ENCODE measurements around the gene GTF3C2. TPM values are rescaled to one million over a fixed set of nuclear protein-coding genes. Genes with fewer than 3 reads are reported as not detected.

GTF3C2 gene
- total and polyA plus RNA-seq, 9 of the 15 experiments (the other 6 are each of a cell fraction or from before 2014, with no cell fraction given): 35.5 to 96.8 (median 53.0) TPM

DNA sequence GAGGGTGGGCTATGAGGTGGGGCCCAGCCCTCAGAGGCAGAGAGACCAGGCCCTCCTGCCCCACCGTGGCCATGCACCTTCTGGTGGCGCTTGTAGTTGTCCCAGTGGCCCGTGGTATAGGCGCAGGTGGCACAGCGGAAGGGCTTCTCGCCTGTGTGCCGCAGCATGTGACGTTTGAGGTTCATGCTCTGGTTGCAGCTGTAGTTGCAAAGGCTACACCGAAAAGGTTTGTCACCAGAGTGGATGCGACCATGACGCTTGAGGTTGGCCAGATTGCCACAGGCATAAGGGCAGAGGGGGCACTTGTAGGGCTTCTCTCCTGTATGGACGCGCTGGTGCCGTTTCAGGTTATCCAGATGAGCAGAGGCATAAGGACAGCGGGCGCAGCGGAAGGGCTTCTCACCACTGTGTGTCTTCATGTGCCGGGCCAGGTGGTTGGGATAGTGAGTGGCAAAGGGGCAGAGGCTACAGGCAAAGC, 21.1 kb upstream of the GTF3C2 start (continued):
- TF ChIP-seq, protein P1, sequence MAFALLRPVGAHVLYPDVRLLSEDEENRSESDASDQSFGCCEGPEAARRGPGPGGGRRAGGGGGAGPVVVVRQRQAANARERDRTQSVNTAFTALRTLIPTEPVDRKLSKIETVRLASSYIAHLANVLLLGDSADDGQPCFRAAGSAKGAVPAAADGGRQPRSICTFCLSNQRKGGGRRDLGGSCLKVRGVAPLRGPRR (CRISPR knock-in tag; IDR thresholded peaks at IDR 0.05): no peak
- peak; percentile 15; the same call in 1 of the 2 replicates for TF ChIP-seq SUPT5H (IDR thresholded peaks at IDR 0.05)
- TF ChIP-seq POLR2G (IDR thresholded peaks at IDR 0.05; ENCODE audit: low read depth, low read length): peak; percentile 71
- TF ChIP-seq, protein P2, sequence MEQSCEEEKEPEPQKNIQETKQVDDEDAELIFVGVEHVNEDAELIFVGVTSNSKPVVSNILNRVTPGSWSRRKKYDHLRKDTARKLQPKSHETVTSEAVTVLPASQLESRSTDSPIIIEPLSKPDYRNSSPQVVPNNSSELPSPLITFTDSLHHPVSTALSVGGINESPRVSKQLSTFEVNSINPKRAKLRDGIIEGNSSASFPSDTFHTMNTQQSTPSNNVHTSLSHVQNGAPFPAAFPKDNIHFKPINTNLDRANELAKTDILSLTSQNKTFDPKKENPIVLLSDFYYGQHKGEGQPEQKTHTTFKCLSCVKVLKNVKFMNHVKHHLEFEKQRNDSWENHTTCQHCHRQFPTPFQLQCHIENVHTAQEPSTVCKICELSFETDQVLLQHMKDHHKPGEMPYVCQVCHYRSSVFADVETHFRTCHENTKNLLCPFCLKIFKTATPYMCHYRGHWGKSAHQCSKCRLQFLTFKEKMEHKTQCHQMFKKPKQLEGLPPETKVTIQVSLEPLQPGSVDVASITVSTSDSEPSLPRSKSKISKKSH (CRISPR knock-in tag; IDR thresholded peaks at IDR 0.05): no peak
- no peak for TF ChIP-seq FOXK1 (CRISPR knock-in tag; IDR thresholded peaks at IDR 0.05; ENCODE audit: borderline replicate concordance)
- TF ChIP-seq ZNF212 (CRISPR knock-in tag; IDR thresholded peaks at IDR 0.05): no peak

DNA sequence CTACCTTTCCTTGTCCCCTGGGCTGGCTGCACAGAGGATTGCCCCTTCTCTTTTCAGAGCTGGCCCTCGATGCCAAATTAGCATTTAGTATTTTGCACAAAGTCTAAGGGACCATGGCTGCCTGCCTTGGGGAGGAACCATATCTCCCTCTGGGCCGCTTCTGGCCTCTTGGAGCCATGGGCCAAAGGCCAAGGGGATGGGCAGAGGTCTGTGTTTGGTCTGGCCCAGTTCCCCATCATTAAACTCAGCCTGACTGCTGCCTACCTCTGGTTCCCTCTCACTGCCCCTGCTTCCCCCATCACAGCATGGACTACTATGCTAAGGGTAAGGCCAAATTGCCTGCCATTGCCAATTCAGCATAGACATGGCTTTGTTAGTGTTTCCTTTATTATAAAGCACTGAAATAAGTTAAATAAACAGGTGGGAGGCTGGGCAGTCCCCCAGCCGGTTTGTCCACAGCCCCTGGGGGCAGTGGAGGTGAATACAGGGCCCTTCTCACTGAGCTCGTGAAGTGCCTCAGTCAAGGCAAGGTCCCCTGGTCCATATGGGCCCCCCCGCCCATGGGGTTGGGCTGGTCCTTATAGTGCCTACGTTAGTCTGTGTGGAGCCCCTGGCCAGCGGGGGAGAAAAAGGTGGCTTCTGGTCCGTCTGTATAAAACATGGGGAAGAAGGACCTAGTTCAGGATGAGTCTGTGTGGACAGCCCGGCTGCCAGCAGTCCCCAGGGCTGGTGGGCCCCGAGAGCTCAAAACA, 20.5 kb upstream of the GTF3C2 start:
- ChIA-PET CTCF (ENCODE audit: low intra/inter-chr PET ratio) (no interaction called here), POLR2A (no interaction called here)
- H3K9ac ChIP-seq (ENCODE audit: insufficient read depth in 1 of 2, low read depth in 2 of 2, low read length in 2 of 2): no peak overlapping the region
- no peak overlapping the region for H2AFZ ChIP-seq (ENCODE audit: low read depth, low read length)
- WGBS (ENCODE audit: insufficient coverage, low coverage, missing lambda C conversion rate): 68% methylated on average over 7 of the region's 10 CpGs
- intact Hi-C loops (cut with micrococcal nuclease): no loop called here
- no peaks in the 10 kb centered on the region for H3K9me3 ChIP-seq (replicated peaks; ENCODE audit: control insufficient read depth, insufficient read depth, low read depth, low read length)
- H3K79me2 ChIP-seq (ENCODE audit: control insufficient read depth, insufficient read depth, low read length): peaks cover 31% of the 10 kb centered on the region
- in situ Hi-C loops (cut with MboI): no loop called here
- H3K4me3 ChIP-seq: no peak overlapping the region
- no peaks in the 10 kb centered on the region for H3K9me1 ChIP-seq (ENCODE audit: control insufficient read depth, insufficient read depth, low read length)
- TF ChIP-seq, protein P3, sequence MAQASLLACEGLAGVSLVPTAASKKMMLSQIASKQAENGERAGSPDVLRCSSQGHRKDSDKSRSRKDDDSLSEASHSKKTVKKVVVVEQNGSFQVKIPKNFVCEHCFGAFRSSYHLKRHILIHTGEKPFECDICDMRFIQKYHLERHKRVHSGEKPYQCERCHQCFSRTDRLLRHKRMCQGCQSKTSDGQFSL (CRISPR knock-in tag; IDR thresholded peaks at IDR 0.05): peak; percentile 59; the same call in 1 of the 2 replicates
- TF ChIP-seq, protein P3 (tag; IDR thresholded peaks at IDR 0.05): no peak
- TF ChIP-seq POLR2AphosphoS2 (IDR thresholded peaks at IDR 0.05; ENCODE audit: low read length) (peak; percentile 78), POLR2A (conservative IDR thresholded peaks at IDR 0.05) (0 out of 2 replicates have a peak, but pooled peaks have one; percentile 14), SUPT5H (IDR thresholded peaks at IDR 0.05) (0 out of 2 replicates have a peak, but pooled peaks have one; percentile 27), ARHGAP35 (IDR thresholded peaks at IDR 0.05; ENCODE audit: partially characterized antibody) (no peak)
- TF ChIP-seq, protein P4, sequence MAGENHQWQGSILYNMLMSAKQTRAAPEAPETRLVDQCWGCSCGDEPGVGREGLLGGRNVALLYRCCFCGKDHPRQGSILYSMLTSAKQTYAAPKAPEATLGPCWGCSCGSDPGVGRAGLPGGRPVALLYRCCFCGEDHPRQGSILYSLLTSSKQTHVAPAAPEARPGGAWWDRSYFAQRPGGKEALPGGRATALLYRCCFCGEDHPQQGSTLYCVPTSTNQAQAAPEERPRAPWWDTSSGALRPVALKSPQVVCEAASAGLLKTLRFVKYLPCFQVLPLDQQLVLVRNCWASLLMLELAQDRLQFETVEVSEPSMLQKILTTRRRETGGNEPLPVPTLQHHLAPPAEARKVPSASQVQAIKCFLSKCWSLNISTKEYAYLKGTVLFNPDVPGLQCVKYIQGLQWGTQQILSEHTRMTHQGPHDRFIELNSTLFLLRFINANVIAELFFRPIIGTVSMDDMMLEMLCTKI (IDR thresholded peaks at IDR 0.05; ENCODE audit: partially characterized antibody): no peak
- H4K20me1 ChIP-seq (replicated peaks; ENCODE audit: control insufficient read depth, insufficient read depth, low read length): no peaks in the 10 kb centered on the region
- no TSS peak for BruUV-seq (replicated peaks)
- peaks cover 12 to 45% of the 10 kb centered on the region in 2 experiments for H3K4me1 ChIP-seq (replicated peaks in 1 of 2; ENCODE audit: control insufficient read depth in 2 of 2, insufficient read depth in 2 of 2, low read length in 2 of 2)
- H3K27ac ChIP-seq (ENCODE audit: extremely low read depth, low read depth, low read length): no peak overlapping the region
- no peak overlapping the region for H3K4me2 ChIP-seq (ENCODE audit: insufficient read depth, low read length)
- DNase-seq (ENCODE audit: extremely low read depth in 1 of 4, low spot score in 3 of 4) (no peak), ATAC-seq (no peak), FAIRE-seq (no peak)
- no peaks in the 10 kb centered on the region for H3K27me3 ChIP-seq (ENCODE audit: control insufficient read depth in 2 of 2, insufficient read depth in 2 of 2, low read length in 2 of 2)
- H3K36me3 ChIP-seq (ENCODE audit: control insufficient read depth, insufficient read depth, low read length): peaks cover 83% of the 10 kb centered on the region
